RWPE1 (cell line): ENCODE measurements around the gene AKR1D1.

Source experiments
- CTCF ChIA-PET: fragments of 350-600 bp; sonication (Branson Sonifier 250); formaldehyde crosslinking; extraction: SDS; loops from one replicate; lab custom pipeline; 2021; lab: Yijun Ruan, JAX
- POLR2A ChIA-PET: fragments of 400-600 bp; formaldehyde crosslinking; extraction: SDS; loops from one replicate; lab custom pipeline; 2020; ENCODE audit warnings: antibody characterized with exemption; ENCODE audit not compliant: low non-redundant PET; lab: Yijun Ruan, JAX
- DNase-seq: peaks from one replicate; pipeline ENCODE4 v3.0.0; 2012; ENCODE audit warnings: low spot score
- H3K27ac ChIP-seq: fragments of 450-650 bp; 2 replicates; pipeline ENCODE4 v1.5.1; 2017
- TF ChIP-seq, protein P1 (sequence below): fragments of 450-650 bp; conservative IDR thresholded peaks from 2 replicates; pipeline ENCODE4 v1.5.1; 2017; ENCODE audit warnings: low read depth, mild to moderate bottlenecking

Gene AKR1D1

DNA sequence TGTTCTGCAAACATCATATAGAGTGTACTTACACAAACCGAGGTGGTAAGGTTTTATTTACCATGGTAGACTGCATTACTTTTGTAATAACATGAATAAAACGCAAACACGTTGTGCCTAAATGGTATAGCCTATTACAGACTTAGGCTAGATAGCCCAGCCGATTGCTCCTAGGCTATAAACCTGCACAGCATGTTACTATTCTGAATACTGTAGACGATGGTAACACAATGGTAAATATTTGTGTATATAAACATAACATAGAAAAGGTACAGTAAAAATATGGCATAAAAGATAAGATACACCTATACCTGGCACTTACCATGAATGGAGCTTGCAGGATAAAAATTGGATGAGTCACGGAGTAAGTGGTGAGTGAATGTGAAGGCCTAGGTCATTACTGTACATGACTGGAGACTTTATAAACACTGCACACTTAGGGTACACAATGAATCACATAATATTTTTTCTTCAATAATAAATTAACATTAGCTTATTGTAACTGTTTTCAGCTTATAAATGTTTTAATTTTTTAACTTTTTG lies 16.3 kb downstream of the AKR1D1 start:
- no peak overlapping the region for H3K27ac ChIP-seq
- ChIA-PET POLR2A (no interaction called here), CTCF (interaction anchor here (0.5 kb wide), 1 partner anchor 336 kb away, joined by 4 read pairs; no protein-coding TSS in a partner anchor)
- TF ChIP-seq, protein P1, sequence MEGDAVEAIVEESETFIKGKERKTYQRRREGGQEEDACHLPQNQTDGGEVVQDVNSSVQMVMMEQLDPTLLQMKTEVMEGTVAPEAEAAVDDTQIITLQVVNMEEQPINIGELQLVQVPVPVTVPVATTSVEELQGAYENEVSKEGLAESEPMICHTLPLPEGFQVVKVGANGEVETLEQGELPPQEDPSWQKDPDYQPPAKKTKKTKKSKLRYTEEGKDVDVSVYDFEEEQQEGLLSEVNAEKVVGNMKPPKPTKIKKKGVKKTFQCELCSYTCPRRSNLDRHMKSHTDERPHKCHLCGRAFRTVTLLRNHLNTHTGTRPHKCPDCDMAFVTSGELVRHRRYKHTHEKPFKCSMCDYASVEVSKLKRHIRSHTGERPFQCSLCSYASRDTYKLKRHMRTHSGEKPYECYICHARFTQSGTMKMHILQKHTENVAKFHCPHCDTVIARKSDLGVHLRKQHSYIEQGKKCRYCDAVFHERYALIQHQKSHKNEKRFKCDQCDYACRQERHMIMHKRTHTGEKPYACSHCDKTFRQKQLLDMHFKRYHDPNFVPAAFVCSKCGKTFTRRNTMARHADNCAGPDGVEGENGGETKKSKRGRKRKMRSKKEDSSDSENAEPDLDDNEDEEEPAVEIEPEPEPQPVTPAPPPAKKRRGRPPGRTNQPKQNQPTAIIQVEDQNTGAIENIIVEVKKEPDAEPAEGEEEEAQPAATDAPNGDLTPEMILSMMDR: no peak
- no peak for DNase-seq

DNA sequence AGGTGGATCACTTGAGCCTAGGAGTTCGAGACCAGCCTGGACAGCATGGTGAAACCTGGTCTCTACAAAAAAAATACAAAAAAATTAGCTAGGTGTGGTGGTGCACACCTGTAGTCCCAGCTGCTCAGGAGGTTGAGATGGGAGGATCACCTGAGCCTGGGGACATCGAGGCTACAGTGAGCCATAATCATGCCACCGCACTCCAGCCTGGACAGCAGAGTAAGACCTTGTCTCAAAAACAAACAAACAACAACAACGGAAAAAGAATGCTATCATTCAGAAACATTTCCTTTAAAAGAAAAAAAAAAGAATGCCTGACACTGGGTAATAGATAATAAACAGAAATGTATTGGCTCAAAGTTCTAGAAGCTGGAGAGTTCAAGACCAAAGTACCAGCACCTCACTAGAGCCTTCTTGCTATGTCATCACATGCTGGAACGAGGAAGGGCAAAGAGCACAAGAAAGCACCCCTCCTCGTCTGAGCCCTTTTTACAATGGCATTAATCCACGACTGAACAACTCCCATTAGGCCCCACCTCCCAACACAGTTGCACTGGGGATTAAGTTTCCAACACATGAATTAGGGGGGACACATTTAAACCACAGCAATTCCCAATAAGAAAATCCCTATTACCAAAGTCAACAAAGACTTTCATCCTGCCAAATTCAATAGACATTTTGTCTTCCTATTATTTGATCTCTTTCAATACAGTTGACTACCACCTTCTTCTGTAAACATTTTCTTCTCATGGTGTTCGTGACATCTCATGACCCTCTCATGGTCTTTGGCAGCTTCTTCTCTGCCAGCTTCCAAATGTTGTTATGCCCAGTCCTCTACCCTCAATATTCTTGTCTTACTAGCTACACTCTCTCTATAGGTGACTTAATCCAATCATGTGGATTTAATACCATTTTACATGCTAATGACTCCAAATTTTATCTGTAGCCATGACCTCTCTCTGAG lies 20.0 kb downstream of the AKR1D1 start:
- CTCF ChIA-PET: no interaction called here
- DNase-seq: no peak
- no peak overlapping the region for H3K27ac ChIP-seq
- TF ChIP-seq, protein P1: no peak
- POLR2A ChIA-PET: no interaction called here

DNA sequence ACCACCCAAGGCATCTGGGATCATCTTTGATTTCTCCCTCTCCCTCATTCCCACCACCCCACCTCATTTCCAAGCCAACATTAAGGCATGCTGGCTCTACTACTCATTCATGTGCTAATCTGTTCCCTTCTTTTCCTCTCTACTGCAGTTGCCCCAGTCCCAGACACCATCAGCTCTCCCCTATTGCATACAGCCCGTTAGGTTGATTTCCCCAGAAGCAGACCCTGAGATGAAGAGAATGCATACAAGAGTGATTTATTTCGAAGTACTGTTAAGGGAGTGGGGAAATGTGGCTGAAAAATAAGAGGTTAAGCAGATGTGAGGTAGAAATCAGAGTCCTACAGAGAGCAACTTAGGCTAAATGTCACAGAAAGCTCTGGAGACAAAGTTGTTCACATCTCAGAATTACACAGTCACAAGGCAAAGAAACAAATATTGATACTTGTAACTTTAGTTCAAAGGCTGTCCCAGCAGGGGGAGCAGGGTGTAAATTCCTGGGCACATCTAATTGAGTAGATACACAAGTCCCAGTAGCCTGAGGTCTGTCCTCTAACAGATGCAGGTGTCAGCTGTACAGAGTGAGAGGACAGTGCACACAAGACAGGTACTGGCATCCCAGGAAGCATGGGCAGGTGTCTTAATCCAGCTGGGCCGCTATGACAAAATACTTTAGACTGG lies 20.9 kb downstream of the AKR1D1 start:
- no peak overlapping the region for H3K27ac ChIP-seq
- CTCF ChIA-PET: no interaction called here
- no peak for DNase-seq
- TF ChIP-seq, protein P1: 0 out of 2 replicates have a peak, but pooled peaks have one; percentile 10
- POLR2A ChIA-PET: no interaction called here

DNA sequence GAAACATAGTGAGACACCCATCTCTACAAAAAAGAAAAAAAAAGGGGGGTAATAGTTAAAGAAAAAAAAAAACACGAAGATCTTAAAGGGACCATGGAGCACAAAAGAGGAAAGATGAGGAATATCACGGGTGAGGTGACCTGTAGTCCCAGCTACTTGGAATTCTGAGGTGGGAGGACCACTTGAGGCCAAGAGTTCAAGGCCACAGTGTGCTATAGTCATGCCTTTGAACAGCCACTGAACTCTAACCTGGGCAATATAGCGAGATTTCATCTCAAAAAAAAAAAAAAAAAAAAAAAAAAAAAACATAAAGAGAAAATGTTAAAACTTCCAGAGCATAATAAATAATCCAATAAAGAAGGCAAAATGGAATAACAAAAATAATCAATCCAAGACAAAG lies 23.6 kb downstream of the AKR1D1 start:
- H3K27ac ChIP-seq: no peak overlapping the region
- ChIA-PET CTCF (interaction anchor here (0.6 kb wide), 1 partner anchor 505 kb away, joined by 4 read pairs; no protein-coding TSS in a partner anchor), POLR2A (no interaction called here)
- DNase-seq: no peak
- TF ChIP-seq, protein P1: no peak

DNA sequence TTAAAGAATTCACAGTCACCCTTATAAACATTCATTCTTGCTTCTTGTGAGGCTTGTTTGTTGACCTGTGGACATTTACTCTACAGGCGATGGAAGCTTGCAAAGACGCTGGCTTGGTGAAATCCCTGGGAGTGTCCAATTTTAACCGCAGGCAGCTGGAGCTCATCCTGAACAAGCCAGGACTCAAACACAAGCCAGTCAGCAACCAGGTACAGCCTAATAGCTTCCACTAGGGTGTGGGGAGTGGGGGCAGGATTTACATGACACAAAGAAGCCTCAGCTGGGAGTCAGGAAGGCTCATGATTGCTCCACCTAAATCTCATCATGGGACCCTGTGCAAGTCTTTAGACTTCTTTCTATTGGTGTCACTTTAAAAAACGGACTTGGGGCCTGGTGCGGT lies 29.0 kb downstream of the AKR1D1 start:
- ChIA-PET POLR2A (no interaction called here), CTCF (no interaction called here)
- H3K27ac ChIP-seq: no peak overlapping the region
- DNase-seq: no peak
- TF ChIP-seq, protein P1: no peak

DNA sequence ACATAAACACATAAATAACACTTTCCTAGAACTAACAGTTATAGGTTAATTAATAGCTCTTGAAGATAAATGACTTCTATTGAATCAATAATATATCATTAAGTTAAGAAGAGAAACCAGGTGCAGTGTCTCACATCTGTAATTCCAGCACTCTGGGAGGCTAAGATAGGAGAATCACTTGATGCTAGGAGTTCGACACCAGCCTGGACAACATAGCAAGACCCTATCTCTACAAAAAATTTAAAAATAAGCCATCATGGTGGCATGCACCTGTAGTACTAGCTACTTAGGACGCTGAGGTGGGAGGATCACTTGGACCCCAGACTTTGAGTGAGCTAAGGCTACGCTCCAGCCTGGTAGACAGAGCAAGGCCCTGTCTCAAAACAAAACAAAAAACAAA lies 38.8 kb downstream of the AKR1D1 start:
- CTCF ChIA-PET: interaction anchor here (0.5 kb wide), 1 partner anchor 451 kb away, joined by 9 read pairs; no protein-coding TSS in a partner anchor
- DNase-seq: no peak
- no peak overlapping the region for H3K27ac ChIP-seq
- TF ChIP-seq, protein P1: no peak
- POLR2A ChIA-PET: no interaction called here
